SW480 (cell line): ENCODE data around the gene RXRB.
A peak's percentile ranks its signal among the peaks of the same experiment; 100 is the strongest.
"Not testable (repeated sequence)": the region's sequence is repeated elsewhere in the genome, so short reads cannot be mapped to it uniquely, and the experiment has no call there.

Experiments
- DNase-seq: peaks from one replicate; pipeline ENCODE4 v3.0.0-alpha.2; 2016; ENCODE audit warnings: low spot score

The RXRB gene

GRCh38 chr6:33200219-33201146 lies at the start of gene RXRB, which contains the start of gene SLC39A7:
TSS of gene RXRB (minus strand) at chr6:33200665. CDS start at chr6:33200476, 189 bp downstream.
TSS of gene SLC39A7 (plus strand) at chr6:33200867. CDS start at chr6:33201246, 379 bp downstream.
- DNase-seq, result peak; percentile 93

- DNase-seq, result no peak
Measured at GRCh38 chr6:33249732-33250630, 49.5 kb upstream of the RXRB start.

- peak; percentile 97 for DNase-seq
Measured at GRCh38 chr6:33248932-33249731, 48.7 kb upstream of the RXRB start.

GRCh38 chr6:33248643-33248931 lies 48.1 kb upstream of the RXRB start:
- peak; percentile 57 for DNase-seq

- peak; percentile 70 for DNase-seq
Measured at GRCh38 chr6:33247977-33248642, 47.6 kb upstream of the RXRB start.

- no peak for DNase-seq
Measured at GRCh38 chr6:33243476-33243875, 43.0 kb upstream of the RXRB start.

- DNase-seq, result no peak
Measured at GRCh38 chr6:33241968-33242367, 41.5 kb upstream of the RXRB start.

- no peak for DNase-seq
Measured at GRCh38 chr6:33237741-33238140, 37.3 kb upstream of the RXRB start.

- no peak for DNase-seq
Measured at GRCh38 chr6:33236852-33237251, 36.4 kb upstream of the RXRB start.

GRCh38 chr6:33236328-33236727 lies 35.9 kb upstream of the RXRB start:
- DNase-seq, result no peak

GRCh38 chr6:33235221-33235634 lies 34.8 kb upstream of the RXRB start:
- no peak for DNase-seq

- DNase-seq, result not testable (repeated sequence)
Measured at GRCh38 chr6:33226503-33227120, 26.1 kb upstream of the RXRB start.

GRCh38 chr6:33217681-33218080 lies 17.2 kb upstream of the RXRB start:
- DNase-seq, result no peak

GRCh38 chr6:33217246-33217645 lies 16.8 kb upstream of the RXRB start:
- DNase-seq, result no peak

GRCh38 chr6:33216117-33216649 lies 15.7 kb upstream of the RXRB start:
- DNase-seq, result no peak

GRCh38 chr6:33215271-33216116 lies 15.0 kb upstream of the RXRB start:
- DNase-seq, result no peak

GRCh38 chr6:33213989-33214335 lies 13.5 kb upstream of the RXRB start:
- no peak for DNase-seq

- DNase-seq, result no peak
Measured at GRCh38 chr6:33213166-33213988, 12.9 kb upstream of the RXRB start.

GRCh38 chr6:33212857-33213165 lies 12.3 kb upstream of the RXRB start:
- no peak for DNase-seq
